ENCODE measurements around the gene SLC52A1.
"Not testable (repeated sequence)": the region's sequence is repeated elsewhere in the genome, so short reads cannot be mapped to it uniquely, and the experiment has no call there.

SLC52A1 gene

DNA sequence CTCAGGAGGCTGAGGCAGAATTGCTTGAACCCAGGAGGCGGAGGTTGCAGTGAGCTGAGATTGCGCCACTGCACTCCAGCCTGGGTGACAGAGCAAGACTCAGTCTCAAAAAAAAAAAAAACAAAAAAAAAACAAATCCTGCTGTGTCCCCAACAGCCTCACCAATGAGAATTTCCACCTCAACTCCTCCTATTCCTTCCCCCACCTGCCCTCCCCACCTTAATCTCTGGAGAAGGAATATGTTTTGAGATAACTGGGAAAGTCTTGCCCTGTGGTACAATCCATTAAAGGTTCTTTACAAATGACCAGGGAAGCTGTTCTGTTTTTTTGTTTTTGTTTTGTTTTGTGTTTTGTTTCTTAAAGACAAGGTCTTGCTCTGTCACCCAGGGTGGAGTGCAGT lies 5.1 kb downstream of the SLC52A1 start:
- DNase-seq = not testable (repeated sequence)

GRCh38 chr17:5027916-5028315 lies 7.3 kb downstream of the SLC52A1 start:
- no peak for DNase-seq

DNA sequence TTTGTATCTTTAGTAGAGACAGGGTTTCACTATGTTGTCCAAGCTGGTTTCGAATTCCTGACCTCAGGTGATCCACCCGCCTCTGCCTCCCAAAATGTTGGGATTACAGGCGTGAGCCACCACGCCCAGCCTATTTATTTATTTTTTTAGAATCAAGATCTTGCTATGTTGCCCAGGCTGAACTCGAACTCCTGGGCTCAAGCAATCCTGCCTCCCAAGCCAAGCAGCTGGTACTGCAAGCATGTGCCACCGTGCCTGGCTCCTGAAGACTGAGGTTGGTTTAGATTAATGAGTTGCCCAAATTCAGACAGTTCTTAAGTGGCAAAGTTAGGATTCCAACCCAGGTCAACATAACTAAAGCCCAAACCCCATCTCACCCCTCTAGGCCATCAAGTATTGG lies 7.9 kb downstream of the SLC52A1 start:
- no peak for DNase-seq

DNA sequence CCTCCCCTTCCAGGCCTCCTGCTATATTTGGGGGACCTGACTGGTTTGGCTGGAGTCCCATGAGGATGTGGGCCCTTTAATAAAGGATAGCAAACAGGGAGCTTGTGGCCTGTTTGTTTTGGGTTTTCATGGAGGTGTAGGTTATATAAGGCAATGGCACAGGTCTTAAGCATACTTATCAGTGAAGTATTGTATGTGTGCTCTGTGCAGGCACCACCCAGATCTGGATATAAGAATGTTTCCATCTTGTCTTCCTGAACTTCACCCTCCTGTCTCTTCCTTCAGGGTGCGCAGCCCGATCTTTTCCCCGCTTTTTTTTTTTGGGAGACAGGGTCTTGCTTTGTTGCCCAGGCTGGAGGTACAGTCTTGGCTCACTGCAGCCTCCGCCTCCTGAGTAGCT lies 10.6 kb downstream of the SLC52A1 start:
- no peak for DNase-seq

GRCh38 chr17:5023588-5024147 lies 11.6 kb downstream of the SLC52A1 start:
- DNase-seq = no peak

DNA sequence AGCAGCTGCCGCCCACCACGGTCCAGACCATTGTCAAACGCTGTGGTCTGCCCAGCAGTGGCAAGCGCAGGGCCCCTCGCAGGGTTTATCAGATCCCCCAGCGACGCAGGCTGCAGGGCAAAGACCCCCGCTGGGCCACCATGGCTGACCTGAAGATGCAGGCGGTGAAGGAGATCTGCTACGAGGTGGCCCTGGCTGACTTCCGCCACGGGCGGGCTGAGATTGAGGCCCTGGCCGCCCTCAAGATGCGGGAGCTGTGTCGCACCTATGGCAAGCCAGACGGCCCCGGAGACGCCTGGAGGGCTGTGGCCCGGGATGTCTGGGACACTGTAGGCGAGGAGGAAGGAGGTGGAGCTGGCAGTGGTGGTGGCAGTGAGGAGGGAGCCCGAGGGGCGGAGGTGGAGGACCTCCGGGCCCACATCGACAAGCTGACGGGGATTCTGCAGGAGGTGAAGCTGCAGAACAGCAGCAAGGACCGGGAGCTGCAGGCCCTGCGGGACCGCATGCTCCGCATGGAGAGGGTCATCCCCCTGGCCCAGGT lies 13.0 kb downstream of the SLC52A1 start:
- no peak for DNase-seq

- no peak for DNase-seq
Observed at GRCh38 chr17:5020502-5021023, 14.7 kb downstream of the SLC52A1 start.

DNA sequence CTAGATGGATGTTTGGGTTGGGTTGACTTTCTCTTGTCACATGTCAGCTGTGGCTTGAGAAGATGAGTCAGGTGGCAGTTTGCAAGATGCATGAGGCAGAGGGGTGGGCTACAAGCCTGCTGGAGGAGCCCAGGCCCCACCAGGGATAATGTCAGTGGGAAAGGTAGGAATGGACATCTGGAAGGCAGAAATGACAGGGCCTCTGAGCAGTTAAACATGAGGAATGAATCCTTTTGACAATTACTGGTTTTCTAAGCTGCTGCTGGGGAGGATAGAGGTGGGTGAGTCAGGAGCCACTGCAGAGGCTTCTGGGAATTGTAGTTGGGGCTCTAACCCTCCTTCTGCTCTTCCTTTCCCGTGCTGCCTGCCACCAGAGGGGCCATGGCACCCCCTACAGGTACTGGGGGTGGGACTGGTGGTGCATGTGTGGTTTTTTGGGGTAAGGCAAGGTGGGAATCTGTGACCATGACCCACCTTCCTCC lies 15.7 kb downstream of the SLC52A1 start:
- DNase-seq = no peak

DNA sequence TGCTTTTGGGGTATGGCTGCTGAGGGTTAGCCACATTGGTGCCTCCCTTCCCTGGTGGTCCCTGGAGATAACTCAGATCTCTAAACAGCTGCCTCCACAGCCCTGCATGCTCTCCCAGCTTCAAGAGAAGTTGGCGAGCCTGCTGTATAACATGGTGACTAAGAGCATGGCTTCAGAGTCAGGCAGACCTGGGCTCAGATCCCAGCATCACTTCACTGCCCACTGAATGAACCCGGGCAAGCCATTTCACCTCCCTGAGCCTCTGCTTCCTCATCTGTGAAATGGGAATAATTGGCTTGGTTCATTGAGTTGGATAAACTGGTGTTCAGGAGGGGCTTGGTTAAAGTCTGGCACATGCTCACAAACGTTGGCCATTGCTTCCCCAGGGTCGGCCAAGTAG lies 20.9 kb downstream of the SLC52A1 start:
- DNase-seq = no peak

- DNase-seq = no peak
Observed at GRCh38 chr17:5011928-5012327, 23.3 kb downstream of the SLC52A1 start.

DNA sequence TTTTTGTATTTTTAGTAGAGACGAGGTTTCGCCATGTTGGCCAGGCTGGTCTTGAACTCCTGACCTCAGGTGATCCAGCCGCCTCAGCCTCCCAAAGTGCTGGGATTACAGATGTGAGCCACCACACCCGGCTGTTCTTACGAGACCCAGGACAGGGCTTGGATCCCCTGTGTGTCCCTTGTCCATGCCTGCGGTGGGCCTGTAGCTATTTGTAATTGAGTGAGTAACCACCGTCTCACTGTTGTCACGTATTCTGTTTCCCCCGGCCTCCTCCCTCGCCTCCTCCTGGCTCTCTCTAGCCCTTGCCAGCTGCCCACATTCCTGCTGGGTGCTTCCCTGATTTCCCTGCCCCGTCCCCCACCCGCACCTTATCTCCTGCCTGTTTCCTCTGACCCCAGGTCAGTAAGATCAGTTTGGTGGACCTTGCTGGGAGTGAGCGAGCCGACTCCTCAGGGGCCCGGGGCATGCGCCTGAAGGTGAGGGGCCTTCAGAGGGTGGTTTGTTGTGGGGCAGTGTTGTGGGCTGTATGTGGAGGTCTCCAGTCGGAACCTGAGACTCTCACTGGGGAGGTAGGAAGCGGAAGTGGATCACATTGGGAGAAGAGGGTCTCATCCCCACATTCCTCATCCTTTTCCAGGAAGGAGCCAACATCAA lies 31.9 kb downstream of the SLC52A1 start:
- DNase-seq = no peak

GRCh38 chr17:5002121-5002788 lies 33.0 kb downstream of the SLC52A1 start:
- DNase-seq = no peak

DNA sequence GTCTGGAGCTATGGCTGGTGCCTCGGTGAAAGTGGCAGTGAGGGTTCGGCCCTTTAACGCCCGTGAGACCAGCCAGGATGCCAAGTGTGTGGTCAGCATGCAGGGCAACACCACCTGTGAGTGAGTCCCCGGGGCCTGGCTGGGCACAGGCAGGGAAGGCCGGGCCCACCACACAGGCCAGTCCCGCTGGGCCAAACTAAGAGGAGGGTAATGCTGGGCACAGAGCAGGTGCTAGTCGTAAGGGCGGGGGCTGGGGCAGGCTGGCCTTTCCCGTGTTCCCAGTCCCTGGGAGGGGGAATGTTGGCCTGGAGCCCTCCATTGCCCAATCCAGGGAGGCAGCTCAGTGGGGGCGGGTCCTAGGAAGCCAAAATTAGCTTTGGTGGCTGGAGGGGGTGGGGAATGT lies 35.0 kb downstream of the SLC52A1 start:
- DNase-seq = no peak

DNA sequence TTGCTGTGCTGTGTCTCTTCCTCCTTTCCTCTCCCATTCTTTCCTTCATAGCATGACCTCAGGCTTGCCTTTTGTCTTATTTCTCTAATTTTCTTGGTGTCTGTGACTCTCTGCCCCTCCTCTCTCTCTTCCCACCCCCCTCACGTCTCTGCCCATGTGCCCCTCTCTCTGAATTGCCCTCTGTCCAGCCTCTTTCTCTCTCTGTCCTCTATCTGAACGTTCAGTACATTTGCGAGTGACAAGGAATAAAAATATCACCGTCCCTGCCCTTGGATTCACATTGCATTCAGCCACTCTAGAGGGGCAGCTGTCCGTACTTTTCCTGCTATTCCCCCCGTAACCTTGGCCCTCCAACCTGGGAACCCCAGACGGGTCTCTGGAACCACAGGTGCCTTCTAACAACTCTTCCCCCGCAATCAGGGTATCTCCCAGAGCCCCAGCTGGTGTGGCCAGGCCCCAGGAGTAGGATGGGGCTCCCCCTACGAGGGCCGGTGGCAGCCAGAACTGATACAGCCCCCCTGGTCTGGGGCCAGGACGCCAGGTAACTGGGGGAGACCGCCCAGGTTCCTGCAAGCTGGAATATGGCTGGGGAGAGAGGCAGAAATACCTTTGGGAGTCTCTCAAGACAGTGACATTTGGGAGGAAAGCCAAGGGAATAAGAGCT lies 35.7 kb downstream of the SLC52A1 start:
- DNase-seq = no peak

- no peak for DNase-seq
Observed at GRCh38 chr17:4998732-4999429, 36.3 kb downstream of the SLC52A1 start.

- peak; percentile 75 for DNase-seq
Observed at GRCh38 chr17:4998027-4998731, 37.0 kb downstream of the SLC52A1 start.

GRCh38 chr17:4997302-4998026 lies 37.8 kb downstream of the SLC52A1 start, which contains the start of the genes INCA1 and KIF1C:
Gene INCA1, minus strand, starts transcription at chr17:4997522. Its CDS starts 3,085 bp downstream, at chr17:4994437.
Gene KIF1C, plus strand, starts transcription at chr17:4997950. Its CDS starts 2,297 bp downstream, at chr17:5000247.
- peak; percentile 95 for DNase-seq

DNA sequence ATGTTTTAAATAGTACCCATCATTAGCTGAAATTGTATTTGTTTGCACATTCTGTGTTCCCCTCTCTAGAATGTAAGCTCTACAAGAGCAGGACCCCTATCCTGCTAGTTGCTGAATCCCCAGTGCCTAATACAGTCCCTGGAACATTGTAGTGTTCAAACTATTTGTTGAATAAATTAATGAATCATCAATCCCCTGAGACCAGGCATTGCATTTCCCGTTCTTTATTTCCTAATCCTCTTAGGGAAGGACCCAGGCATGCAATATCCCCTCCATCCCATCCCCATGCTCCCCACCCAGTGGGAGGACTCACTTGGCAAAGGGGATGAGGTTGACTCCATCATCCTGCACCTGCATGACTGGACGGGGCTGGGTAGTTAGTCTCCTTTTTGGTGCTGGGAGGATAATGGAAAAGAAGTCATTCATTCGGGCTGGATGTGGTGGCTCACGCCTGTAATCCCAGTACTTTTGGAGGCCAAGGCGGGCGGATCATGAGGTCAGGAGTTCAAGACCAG lies 41.1 kb downstream of the SLC52A1 start:
- DNase-seq = no peak

DNA sequence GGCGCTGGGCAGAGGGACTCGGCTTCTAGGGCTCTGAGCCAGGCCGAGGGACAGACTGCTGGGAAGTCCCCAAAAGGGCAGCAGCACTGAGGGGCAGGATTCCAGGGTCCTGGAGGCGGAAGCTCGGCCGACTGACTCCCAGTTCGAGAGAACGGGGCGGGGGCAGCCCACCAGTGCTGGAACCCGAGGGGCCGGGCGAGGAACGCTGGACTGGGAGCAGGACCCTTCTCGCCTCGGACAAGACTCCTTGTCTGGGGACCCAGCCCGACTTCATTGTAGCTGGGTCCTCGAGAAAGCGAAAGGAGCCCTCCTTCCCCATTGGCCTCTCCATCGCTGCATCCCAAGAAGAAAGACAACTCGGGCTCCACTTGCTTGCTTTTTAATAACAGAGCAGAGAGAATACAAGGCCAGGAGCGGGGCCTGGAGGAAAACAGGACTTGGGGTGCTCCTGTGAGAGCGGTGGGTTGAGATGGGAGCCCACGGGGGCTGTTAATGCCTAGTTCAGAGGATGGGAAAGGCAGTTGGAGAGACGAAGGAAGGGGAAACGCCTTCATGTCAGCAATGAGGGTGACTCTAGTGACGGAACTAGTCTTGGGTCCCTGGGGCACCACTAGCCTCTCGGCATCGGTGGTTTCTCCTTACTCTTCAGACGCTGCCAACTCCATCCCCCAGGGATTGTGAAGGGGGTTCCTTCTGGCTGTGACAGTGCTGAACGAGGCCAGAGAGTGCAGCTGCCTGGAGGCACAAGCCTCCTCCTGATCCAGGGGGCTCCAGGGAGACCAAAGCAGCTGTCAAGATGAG lies 47.3 kb downstream of the SLC52A1 start:
- DNase-seq = no peak

All from right forelimb (tissue), 1 donor.